HG03175 (cell line): ENCODE results near the gene ADRA2B.
A peak's percentile ranks its signal among the peaks of the same experiment; 100 is the strongest.
"Not testable (repeated sequence)": the region's sequence is repeated elsewhere in the genome, so short reads cannot be mapped to it uniquely, and the experiment has no call there.

ENCODE experiments used
- ATAC-seq: cut with Tn5 transposase; IDR thresholded peaks from one replicate; pipeline ENCODE4 v1.9.1; 2021; ENCODE audit warnings: mild to moderate bottlenecking, moderate library complexity; ENCODE audit not compliant: unreplicated experiment

The ADRA2B gene

DNA sequence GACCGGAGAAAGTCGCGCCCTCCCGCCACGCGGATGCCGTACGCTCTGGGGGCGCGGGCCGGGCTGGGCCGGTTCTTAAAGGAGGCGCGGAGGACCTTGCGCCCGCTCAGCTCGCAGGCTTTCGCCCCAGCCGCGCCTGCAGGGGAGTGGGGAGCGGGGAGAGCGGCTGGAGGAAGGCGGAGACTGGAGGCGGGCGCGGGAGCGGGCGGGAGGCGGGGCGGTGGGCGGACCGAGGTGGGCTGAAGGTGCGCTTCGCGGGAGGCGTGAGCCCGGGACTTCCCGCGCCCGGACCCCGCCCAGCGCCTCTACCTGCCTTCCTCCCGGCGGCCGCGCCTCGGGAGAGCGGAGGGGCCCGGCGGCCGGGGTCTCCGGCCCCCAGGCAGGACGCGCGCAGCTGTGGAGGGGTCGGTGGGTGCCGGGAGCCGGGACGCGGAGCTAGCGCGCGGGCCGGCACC, at the start of gene ADRA2B:
Gene ADRA2B, minus strand, starts transcription at position 148 of the 455 bp plus-strand sequence. CDS start 422 bp downstream, outside the sequence.
- ATAC-seq, result peak; percentile 38

DNA sequence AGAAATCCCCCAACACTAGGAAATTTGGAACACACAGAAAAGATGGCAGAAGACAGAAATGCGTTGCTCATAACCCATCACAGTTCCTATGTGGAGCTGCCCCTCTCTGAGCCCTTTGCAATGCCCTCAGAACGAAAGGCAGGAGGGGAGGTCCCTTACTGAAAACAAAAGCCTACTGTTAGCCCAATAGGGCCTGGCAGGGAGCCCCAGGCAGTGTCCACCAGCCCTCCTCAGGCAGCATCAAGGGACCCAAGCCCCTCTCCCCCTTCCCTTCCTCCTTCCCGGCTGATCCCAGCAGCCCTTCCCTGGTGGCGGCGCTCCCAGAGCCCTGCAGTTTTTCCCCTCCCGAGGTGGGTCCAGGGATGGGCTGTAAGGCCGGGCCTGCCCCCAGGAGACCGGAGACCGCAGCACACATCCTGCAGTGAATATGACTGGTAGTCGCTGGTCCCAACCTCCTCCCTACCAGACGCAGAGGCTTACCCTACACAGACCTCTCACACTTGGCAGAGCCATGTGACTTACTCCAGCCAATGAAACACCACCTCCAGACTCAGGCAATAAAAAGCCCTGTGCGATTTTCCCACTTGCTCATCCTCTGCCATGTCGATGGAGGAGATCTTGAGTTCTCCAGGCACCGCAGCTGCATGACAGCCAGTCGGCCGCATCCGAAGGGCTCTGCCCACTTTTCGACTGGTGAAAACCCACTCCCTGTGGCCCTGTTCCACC, 48.3 kb upstream of the ADRA2B start:
- ATAC-seq, result peak; percentile 77

GRCh38 chr2:96163768-96164429, 47.5 kb upstream of the ADRA2B start:
- ATAC-seq, result peak; percentile 66

GRCh38 chr2:96163415-96163767, 47.0 kb upstream of the ADRA2B start:
- no peak for ATAC-seq

DNA sequence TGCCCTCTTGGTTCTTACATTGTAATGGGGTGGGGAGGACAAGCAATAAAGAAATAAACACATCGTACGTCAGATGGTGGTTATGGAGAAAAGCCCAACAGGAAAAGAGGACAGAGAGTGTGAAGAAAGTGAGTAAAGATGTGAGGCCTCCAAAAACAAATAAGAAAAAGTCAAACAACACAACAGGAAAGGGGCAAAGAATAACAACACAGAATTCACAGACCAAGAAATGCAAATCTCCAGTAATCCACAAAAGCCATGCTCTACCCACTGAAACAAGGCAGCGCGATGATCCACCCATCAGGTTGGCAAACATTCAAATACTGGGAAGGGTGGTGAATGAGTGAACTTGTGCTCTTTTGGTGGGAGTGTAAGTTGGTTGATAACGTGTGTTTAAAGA, 45.5 kb upstream of the ADRA2B start:
- ATAC-seq, result no peak

GRCh38 chr2:96160366-96160765, 44.0 kb upstream of the ADRA2B start:
- ATAC-seq, result not testable (repeated sequence)

GRCh38 chr2:96159084-96159830, 42.9 kb upstream of the ADRA2B start:
- no peak for ATAC-seq

DNA sequence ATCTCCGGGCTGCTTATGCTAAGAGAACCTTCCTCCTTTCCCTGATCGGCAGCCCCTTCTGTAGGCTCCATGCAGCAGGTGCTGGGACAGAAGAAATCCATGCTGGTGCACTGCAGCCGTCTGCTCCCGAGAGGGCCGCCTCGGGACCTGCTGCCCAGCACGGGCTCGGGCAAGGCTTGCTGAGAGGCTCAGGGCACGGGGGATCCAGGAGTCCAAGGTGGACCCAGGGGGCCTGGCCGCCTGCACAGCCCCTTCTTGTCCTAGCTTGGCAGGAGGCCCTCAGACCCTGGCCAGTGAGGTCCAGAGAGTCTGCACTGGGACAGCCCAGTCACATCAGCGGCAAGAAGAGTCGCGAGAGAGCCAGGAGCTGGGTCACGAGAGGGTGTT, 42.2 kb upstream of the ADRA2B start:
- ATAC-seq, result no peak

DNA sequence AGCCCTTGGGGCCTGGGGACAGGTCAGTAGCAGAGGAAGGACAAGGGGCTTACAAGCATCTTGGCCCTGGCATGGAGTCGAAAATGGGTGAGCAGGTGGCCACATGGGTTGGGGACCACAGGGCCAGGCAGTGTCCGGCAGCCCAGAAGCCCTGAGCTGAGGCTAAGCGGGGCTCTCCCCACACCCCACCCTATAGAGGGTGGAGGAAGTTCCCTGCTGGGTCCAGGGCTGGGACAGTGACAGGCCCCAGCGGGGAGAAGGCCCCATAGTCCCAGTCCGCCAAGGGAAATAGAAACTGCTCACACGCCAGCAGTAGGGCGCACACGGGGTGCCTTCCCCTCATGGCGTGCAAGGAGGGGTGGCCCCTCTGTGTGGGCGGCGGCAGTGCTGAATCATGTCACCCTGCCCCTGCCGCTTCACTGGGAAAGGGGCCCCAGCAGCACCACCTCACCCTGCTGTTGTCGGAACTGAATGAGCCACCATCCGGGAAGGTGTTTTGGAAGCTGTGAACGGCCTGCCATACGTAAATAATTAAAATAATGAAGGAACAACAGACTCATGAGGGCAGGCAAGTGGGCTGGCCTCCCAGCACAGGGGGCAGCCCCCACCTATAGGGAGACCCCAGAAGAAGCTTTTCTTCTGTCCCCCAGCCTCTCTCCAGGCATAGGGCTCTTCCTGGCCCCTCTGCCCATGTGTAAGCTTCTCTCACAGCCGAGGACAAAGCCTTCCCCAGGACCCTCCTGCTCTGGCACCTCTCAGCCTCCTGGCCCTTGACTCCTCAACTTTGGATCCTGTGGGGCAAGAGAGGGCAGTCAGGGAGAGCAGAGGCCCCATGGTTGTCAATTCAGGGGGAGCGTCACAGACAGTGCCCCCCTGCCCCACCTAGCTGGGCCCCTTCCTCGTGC, 41.5 kb upstream of the ADRA2B start:
- ATAC-seq, result peak; percentile 62

DNA sequence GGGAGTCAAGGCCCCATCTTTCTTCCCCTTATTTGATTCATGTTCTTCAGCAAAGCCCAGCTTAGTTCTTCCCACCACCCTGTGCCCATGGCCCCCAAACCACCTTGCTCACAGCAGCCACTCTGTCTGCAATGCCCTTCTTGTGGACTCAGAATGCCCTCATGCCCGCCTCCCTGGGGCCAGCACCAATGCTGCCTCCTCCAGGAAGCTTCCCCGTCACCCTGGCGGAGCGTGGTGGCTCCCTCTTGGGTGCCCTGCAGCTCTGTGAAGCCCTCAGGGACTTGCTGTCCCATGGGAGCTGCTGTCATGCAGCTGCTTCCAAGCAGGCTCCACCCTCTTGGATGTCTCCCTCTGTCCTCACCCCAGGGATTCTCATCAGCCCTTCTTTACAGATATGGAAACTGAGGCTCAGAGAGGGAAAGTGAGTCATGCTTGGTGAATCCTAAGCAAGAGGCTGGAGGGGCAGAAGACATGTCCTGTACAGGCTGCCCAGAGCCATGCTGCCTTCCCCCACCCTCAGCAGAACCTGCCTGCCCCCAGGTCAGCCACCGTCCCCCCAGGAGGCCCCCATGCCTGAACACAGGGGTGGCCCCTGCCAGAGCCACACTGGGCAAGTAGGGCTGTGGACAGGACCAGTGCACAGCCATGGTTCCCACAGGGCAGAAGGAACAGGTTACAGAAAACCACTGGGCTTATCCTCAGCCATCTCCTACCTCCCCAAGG, 40.7 kb upstream of the ADRA2B start:
- peak; percentile 42 for ATAC-seq

DNA sequence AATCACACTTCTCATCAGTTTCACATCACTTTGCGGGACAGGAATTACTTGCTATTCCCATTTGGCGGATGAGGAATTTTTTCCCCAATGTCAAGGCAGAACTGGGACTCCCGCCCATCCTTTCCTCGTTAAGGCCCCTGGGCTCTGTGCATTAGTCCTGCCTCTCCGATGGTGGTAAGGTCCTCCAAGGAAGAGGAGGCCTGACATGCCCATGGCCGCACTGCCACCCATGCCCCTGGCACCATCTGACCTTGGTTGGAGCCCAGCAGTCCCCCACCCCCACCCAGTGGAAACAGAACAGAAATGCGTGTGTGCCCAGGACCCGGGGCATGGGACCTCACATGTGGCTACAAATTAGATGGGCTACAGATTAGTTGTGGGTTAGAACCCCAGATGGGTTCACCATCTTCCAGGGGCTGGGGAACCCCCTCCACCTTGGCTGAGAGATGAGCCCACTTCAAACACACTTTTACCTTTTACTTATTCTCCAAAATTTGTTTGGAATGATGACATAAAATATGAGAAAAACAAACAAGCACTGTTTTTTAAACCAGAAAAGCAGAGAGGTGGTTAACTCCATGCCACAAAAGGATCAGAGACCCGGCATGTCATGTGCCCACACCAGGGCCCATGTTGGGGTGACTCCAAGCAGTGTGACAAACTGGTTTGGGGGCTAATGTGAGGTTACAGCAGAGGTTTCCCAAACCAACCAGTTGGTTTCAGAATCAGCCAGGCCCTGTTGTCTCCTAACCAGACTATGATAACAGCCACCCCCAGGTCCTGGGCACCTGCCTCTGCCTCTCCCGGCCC, 39.8 kb upstream of the ADRA2B start:
- ATAC-seq, result no peak

DNA sequence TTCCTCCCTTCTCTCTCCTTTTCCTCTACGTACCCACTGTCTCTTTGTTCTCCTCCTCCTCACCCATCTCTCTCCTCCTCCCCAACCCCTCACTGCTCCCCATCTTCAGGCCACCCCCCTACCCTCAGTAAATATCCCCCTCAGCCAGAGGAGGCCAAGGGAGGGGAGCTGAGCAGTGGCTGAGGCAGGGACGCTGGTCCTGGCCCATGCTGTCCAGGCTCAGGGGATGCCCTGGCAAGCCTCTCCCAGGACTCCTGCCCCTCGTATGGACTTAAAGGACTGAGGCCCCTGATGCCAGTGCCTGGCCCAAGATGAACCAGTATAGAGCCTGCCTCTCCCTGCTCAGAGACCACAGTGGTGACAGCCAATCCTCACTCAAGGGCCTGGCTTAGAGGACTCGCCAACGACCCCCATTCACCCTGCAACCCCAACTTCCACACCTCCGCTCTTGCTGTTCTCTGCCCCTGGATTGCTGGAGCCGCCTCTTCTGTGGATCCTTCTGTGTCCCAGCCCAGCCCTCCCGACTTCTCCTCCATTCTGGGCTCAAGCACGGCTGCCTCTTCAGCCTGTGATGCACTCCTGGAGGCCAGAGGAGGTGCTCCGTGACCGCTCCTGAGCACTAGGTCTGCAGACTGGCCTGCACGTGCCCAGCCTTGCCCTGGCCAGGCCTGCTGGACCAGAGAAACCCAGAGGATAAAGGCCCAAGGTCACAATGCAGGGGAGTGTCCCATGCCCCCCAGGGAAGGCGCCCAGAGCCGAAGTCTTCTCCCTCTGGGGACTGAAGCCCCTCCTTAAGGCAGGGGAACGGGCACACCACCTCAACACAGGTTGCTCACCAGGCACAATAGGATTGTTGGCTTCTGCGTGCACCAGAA, 38.4 kb upstream of the ADRA2B start:
- no peak for ATAC-seq

DNA sequence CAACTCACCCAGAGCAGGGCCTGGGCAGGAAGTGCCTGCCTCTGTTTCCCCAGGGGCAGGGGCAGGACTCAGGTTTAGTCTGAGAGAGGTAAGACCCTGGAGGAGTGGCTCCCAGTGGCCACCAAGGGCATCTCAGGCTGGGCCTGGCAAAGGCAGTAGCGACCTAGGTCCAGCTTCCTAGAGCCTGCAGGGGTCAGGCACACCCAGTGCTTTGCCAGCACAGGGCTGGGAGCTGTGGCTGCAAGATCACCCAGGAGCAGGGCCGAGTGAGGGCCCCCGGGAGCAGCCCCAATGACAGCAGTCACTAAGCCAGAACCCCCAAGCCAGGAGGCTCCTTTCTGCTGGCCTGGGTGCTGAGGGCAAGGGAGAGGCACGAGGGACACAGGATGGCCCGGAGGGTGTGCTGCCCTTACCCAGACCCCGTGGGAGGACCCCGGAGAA, 37.6 kb upstream of the ADRA2B start:
- ATAC-seq, result no peak

- ATAC-seq, result no peak
Observed at GRCh38 chr2:96153291-96153713, 36.9 kb upstream of the ADRA2B start.

DNA sequence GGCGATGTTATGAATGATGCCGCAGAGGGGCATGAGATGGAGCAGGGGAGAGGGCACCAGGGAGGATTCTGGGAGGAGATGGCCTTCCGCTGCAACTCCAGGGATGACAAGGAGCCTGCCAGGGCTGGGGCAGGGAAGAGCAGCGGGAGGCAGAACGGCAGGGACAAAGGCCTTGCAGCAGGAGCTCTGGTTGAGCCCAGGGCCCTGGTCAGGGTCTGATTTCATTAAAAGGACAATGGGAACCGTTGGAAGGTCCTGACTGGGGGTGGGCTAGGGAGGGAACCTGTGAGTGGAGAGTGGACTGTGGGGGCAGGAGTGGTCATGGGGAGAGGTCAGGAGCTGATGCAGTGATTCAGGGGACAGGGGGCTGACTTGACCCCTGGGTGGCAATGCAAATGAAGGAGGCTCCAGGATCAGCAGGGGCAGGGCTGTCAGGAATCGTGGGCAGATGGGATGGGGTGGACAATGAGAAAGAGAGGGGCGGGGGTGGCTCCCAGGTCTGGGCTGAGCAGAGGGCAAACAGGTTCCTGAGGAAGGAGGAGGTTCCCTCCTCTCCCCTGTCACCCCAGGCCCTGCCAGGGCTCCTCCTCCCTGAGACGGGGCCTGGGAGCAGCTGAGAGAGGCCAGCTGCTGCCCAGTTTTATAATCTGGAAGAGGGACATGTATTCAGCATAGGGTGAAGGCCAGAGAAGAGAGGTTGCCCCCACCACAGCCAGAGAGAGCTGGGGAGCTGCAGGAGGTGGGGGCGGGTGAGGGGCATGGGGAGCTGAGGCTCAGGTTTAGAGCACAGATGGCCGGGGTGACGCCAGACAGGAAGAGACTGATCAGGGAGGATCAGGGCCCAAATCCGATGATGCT, 36.2 kb upstream of the ADRA2B start:
- ATAC-seq, result no peak

GRCh38 chr2:96151595-96152303, 35.4 kb upstream of the ADRA2B start:
- ATAC-seq, result no peak
